ENCODE results near the gene TRIM63. TPM values are rescaled to one million over a fixed set of nuclear protein-coding genes. Genes with fewer than 3 reads are reported as not detected.
A peak's percentile ranks its signal among the peaks of the same experiment; 100 is the strongest.

Gene TRIM63
- total RNA-seq, 1 donor from 2014 or later = not detected

DNA sequence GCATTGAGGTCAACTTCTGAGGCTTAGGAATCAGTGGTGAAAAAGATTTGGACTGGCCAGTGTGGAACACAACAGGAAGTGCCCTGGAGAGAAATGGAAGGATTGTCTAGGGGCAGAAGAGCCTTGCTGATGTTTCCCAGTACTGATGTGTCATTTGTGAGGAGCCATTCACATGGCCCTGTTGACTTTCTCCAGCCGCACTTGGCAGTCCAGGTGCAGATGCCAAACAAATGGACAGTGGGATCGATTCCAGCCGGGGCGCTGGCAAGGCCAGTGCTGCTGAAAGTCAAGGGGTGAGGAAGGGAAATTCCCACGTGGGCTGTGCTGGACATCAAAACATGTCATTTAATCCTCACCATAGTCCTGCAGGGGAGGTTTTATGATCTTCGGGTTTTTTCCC, 4.9 kb upstream of the TRIM63 start:
- Histone ChIP-seq H3K4me1 (no peaks in the 10 kb centered on the region), H3K27ac (no peak overlapping the region), H3K36me3 (no peaks in the 10 kb centered on the region), H3K27me3 (no peaks in the 10 kb centered on the region), H3K4me3 (no peak overlapping the region), H3K9me3 (no peaks in the 10 kb centered on the region)
- TF ChIP-seq POLR2A (IDR thresholded peaks at IDR 0.05) (no peak), POLR2AphosphoS5 (IDR thresholded peaks at IDR 0.05; ENCODE audit: insufficient read depth in 1 of 2, low read depth in 1 of 2) (no peak)
- TF ChIP-seq, protein P1, sequence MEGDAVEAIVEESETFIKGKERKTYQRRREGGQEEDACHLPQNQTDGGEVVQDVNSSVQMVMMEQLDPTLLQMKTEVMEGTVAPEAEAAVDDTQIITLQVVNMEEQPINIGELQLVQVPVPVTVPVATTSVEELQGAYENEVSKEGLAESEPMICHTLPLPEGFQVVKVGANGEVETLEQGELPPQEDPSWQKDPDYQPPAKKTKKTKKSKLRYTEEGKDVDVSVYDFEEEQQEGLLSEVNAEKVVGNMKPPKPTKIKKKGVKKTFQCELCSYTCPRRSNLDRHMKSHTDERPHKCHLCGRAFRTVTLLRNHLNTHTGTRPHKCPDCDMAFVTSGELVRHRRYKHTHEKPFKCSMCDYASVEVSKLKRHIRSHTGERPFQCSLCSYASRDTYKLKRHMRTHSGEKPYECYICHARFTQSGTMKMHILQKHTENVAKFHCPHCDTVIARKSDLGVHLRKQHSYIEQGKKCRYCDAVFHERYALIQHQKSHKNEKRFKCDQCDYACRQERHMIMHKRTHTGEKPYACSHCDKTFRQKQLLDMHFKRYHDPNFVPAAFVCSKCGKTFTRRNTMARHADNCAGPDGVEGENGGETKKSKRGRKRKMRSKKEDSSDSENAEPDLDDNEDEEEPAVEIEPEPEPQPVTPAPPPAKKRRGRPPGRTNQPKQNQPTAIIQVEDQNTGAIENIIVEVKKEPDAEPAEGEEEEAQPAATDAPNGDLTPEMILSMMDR (IDR thresholded peaks at IDR 0.05) = no peak
- DNase-seq (ENCODE audit: extremely low spot score in 2 of 2) = no peak
- intact Hi-C loops (cut with DNase I) = no loop called here

DNA sequence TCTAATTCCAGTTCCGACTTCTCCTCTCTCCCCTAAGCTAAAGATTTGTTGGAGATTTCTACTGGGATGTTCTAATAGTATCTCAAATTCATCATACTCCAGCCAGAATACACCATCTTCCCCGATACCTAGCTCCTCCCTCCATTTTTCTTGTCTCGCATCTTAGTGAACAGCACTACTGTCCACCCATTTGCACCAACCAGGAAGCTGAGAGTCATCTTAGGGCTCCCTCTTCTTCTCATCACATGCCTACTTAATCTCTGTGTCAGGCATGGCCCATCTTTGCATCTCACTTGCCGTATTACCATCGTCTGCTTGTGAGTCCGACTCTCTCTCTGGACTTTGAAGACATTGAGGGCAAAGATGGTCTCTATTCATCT, 3.5 kb upstream of the TRIM63 start:
- intact Hi-C loops (cut with DNase I) = no loop called here
- no peak for TF ChIP-seq POLR2A (IDR thresholded peaks at IDR 0.05)
- TF ChIP-seq, protein P1 (IDR thresholded peaks at IDR 0.05) = no peak
- no peak for TF ChIP-seq POLR2AphosphoS5 (IDR thresholded peaks at IDR 0.05; ENCODE audit: insufficient read depth in 1 of 2, low read depth in 1 of 2)
- no peaks in the 10 kb centered on the region for H3K9me3 ChIP-seq

DNA sequence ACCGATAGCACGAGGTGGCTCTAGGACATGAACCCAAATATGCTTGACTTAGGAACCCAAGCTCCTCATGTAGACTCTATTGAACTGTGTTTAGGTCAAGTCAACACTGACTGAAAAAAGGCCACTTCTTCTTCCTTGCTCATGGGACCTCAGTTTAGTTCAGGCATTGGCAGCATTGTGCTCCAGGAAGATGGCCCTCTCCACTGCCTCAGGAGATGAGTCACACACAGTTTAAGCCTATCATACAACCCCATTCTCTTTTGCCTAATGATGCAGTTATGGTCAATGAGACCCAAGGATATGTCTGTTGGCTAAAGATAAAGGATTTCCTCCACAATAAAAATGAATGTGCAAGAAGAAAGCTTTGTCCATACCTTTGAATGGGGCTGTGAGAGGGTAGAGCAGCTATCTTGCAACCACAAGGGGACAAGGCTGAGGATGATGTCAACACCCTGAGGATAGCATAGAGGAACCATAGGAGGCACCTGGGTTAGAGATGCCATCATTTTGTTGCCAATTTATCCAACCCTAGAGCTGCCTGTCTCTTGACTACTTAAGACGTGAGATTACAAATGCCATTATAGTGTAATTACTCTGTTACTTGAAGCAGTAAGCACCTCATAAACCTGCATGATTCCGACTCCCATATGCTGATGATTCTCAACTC, 3.0 kb upstream of the TRIM63 start:
- H3K4me1 ChIP-seq = no peaks in the 10 kb centered on the region
- no peak overlapping the region for H3K4me3 ChIP-seq
- H3K36me3 ChIP-seq = no peaks in the 10 kb centered on the region
- TF ChIP-seq, protein P1 (IDR thresholded peaks at IDR 0.05) = no peak
- no peak for TF ChIP-seq POLR2A (IDR thresholded peaks at IDR 0.05)
- H3K27me3 ChIP-seq = no peaks in the 10 kb centered on the region
- no peak overlapping the region for H3K27ac ChIP-seq
- H3K9me3 ChIP-seq = no peaks in the 10 kb centered on the region
- intact Hi-C loops (cut with DNase I) = no loop called here
- DNase-seq (ENCODE audit: extremely low spot score in 2 of 2) = no peak

More for the DNA sequence above, 3.5 kb upstream of the TRIM63 start:
- H3K4me3 ChIP-seq = no peak overlapping the region
- no peaks in the 10 kb centered on the region for H3K36me3 ChIP-seq
- no peak for DNase-seq (ENCODE audit: extremely low spot score in 2 of 2)
- no peak overlapping the region for H3K27ac ChIP-seq
- H3K4me1 ChIP-seq = no peaks in the 10 kb centered on the region
- H3K27me3 ChIP-seq = no peaks in the 10 kb centered on the region

DNA sequence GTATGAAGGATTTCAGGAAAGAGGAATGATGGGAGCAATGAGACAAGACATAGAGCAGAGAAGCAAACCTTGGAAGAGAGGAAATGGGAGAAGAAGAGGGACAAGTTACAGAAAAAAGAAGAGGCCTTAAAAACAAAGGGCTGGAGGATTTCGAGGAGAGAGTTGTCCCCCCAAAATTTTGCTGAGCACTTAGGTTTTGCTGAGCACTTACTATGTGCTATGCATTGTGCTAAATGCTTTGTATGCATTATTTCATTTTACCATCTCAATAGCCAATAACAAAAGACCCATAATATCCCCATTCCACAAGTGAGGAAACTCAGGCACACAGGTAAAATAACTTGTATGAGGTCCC, 2.5 kb upstream of the TRIM63 start:
- no peaks in the 10 kb centered on the region for H3K36me3 ChIP-seq
- TF ChIP-seq POLR2AphosphoS5 (IDR thresholded peaks at IDR 0.05; ENCODE audit: insufficient read depth in 1 of 2, low read depth in 1 of 2) = no peak
- TF ChIP-seq, protein P1 (IDR thresholded peaks at IDR 0.05) = no peak
- intact Hi-C loops (cut with DNase I) = no loop called here
- no peak overlapping the region for H3K27ac ChIP-seq
- no peaks in the 10 kb centered on the region for H3K9me3 ChIP-seq
- DNase-seq (ENCODE audit: extremely low spot score in 2 of 2) = no peak
- no peaks in the 10 kb centered on the region for H3K27me3 ChIP-seq
- no peak overlapping the region for H3K4me3 ChIP-seq
- no peaks in the 10 kb centered on the region for H3K4me1 ChIP-seq

DNA sequence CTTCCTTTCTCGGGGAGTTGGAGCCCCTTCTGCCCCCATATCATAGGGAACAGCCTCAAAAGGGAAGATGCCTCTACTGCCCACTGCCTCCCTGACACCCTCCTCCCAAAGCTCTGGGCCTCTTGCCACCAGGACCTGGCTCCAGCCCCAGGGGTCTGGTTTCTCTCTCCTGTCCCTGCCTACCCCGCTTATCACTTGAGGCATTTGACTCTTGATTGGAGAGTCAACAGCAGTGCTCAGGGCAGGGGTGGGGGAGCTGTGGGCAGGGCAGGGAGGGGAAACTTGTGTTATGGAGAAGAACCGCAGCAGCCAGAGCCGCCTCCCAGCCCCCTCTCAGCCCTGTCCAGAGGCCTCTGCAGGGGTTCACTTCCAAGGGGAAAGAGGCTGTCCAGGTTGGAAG, 573 bp downstream of the TRIM63 start:
- H3K36me3 ChIP-seq = no peaks in the 10 kb centered on the region
- H3K4me3 ChIP-seq = peak overlapping the region in 1 of 2 donors; percentile 26
- H3K4me1 ChIP-seq = no peaks in the 10 kb centered on the region
- peak overlapping the region; percentile 6 for H3K27ac ChIP-seq
- no peaks in the 10 kb centered on the region for H3K27me3 ChIP-seq
- TF ChIP-seq POLR2A (IDR thresholded peaks at IDR 0.05) (no peak), POLR2AphosphoS5 (IDR thresholded peaks at IDR 0.05; ENCODE audit: insufficient read depth in 1 of 2, low read depth in 1 of 2) (no peak)
- TF ChIP-seq, protein P1 (IDR thresholded peaks at IDR 0.05) = no peak
- intact Hi-C loops (cut with DNase I) = no loop called here
- H3K9me3 ChIP-seq = no peaks in the 10 kb centered on the region
- no peak for DNase-seq (ENCODE audit: extremely low spot score in 2 of 2)
